HCT116 (cell line): Measurements from ENCODE around the gene RASAL2. TPM values are rescaled to one million over a fixed set of nuclear protein-coding genes. Genes with fewer than 3 reads are reported as not detected.

Source experiments
- ATAC-seq: fragments of 200-7000 bp; cut with Tn5 transposase; 2 replicates; pipeline ENCODE4 v1.9.1; 2020; ENCODE audit warnings: mild to moderate bottlenecking, moderate library complexity
- BruUV-seq: library from RNA; stranded (reverse); fragments of 400-500 nt; replicated peaks from 2 replicates; lab custom pipeline; 2021; lab: Mats Ljungman, UMichigan
- CTCF ChIA-PET: fragments of 300-600 bp; sonication (Branson Sonifier 250); formaldehyde crosslinking; loops from one replicate; lab custom pipeline; 2021; ENCODE audit warnings: antibody characterized with exemption; lab: Charles Lee
- POLR2A ChIA-PET: fragments of 300-600, 350-600 bp; sonication (Branson Sonifier 250); formaldehyde crosslinking; loops from one replicate; lab custom pipeline; 2021; ENCODE audit warnings: antibody characterized with exemption; lab: Charles Lee
- RAD21 ChIA-PET, 2 experiments: fragments of 300-600 bp; sonication (Branson Sonifier 250); formaldehyde crosslinking; loops; one replicate each; lab custom pipeline; 2023; ENCODE audit warnings: low total read pairs in 2 of 2; ENCODE audit not compliant: uncharacterized antibody in 2 of 2, unreplicated experiment in 2 of 2, low non-redundant PET in 1 of 2; lab: Charles Lee
- DNase-seq: peaks from one replicate; pipeline ENCODE4 v3.0.0-alpha.2; 2010; ENCODE audit warnings: low read depth, low spot score
- H2AFZ ChIP-seq: fragments of 200-600 bp; shearing (Covaris generic), sonication (generic); 2 replicates; pipeline ENCODE4 v1.6.1; 2017; ENCODE audit warnings: low read depth, mixed run types, mixed read lengths, antibody characterized with exemption, low read length; ENCODE audit not compliant: poor library complexity, severe bottlenecking
- H3K27ac ChIP-seq: 2 replicates; pipeline ENCODE4 v1.5.1; 2012; ENCODE audit warnings: low read depth, low read length
- H3K27me3 ChIP-seq: fragments of 200-600 bp; sonication (generic); 2 replicates; pipeline ENCODE4 v1.6.1; 2016; ENCODE audit warnings: mixed run types, low read length, mixed read lengths; ENCODE audit not compliant: insufficient read depth
- H3K36me3 ChIP-seq, 2 experiments: fragments of 200-500 bp in 1 of 2; fragments of 200-600 bp in 1 of 2; sonication (Bioruptor generic) in 1 of 2; sonication (generic) in 1 of 2; 2 replicates each; pipeline versions ENCODE4 v1.5.1 to v1.6.1; 2014 to 2016; ENCODE audit warnings: low read length in 2 of 2, inconsistent platforms in 1 of 2, mixed read lengths in 1 of 2, mixed run types in 1 of 2; ENCODE audit not compliant: insufficient read depth in 2 of 2, control insufficient read depth in 1 of 2
- H3K4me1 ChIP-seq, 2 experiments: fragments of 200-600 bp in 1 of 2; sonication (generic) in 1 of 2; 2 replicates each; pipeline versions ENCODE4 v1.5.1 to v1.6.1; 2012 to 2017; ENCODE audit warnings: low read length in 2 of 2, inconsistent platforms in 1 of 2, mild to moderate bottlenecking in 1 of 2, mixed read lengths in 1 of 2, mixed run types in 1 of 2, moderate library complexity in 1 of 2; ENCODE audit not compliant: insufficient read depth in 2 of 2, control insufficient read depth in 1 of 2
- H3K4me2 ChIP-seq: fragments of 200-600 bp; sonication (generic); 2 replicates; pipeline ENCODE4 v1.6.1; 2017; ENCODE audit warnings: mixed run types, low read length, mixed read lengths
- H3K4me3 ChIP-seq, 2 experiments: fragments of 200-600 bp in 1 of 2; sonication (generic) in 1 of 2; replicated peaks in 1 of 2; 2 replicates each; pipeline ENCODE4 v1.5.1; 2011 to 2016; ENCODE audit warnings: low read length in 2 of 2, control low read depth in 1 of 2, low read depth in 1 of 2, mild to moderate bottlenecking in 1 of 2, mixed read lengths in 1 of 2, mixed run types in 1 of 2
- H3K79me2 ChIP-seq: fragments of 200-600 bp; sonication (generic); 2 replicates; pipeline ENCODE4 v1.6.1; 2017; ENCODE audit warnings: mild to moderate bottlenecking, mixed run types, low read length, moderate library complexity, mixed read lengths; ENCODE audit not compliant: insufficient read depth
- H3K9ac ChIP-seq: fragments of 200-600 bp; sonication (generic); 2 replicates; pipeline ENCODE4 v1.6.1; 2016; ENCODE audit warnings: low read length, mixed read lengths
- H3K9me2 ChIP-seq: fragments of 200-600 bp; sonication (generic), shearing (Covaris generic); 2 replicates; pipeline ENCODE4 v1.6.1; 2017; ENCODE audit warnings: mixed run types, mild to moderate bottlenecking, moderate library complexity; ENCODE audit not compliant: insufficient read depth
- H3K9me3 ChIP-seq, 2 experiments: fragments of 200-500 bp in 1 of 2; fragments of 200-600 bp in 1 of 2; sonication (Bioruptor generic) in 1 of 2; sonication (generic) in 1 of 2; 2 replicates each; pipeline ENCODE4 v1.6.1; 2014 to 2017; ENCODE audit warnings: low read length in 2 of 2, mixed read lengths in 2 of 2, inconsistent platforms in 1 of 2, low read depth in 1 of 2, mild to moderate bottlenecking in 1 of 2, mixed run types in 1 of 2, moderate library complexity in 1 of 2; ENCODE audit not compliant: control insufficient read depth in 1 of 2, insufficient read depth in 1 of 2
- H4K20me1 ChIP-seq: fragments of 200-600 bp; sonication (generic), shearing (Covaris generic); 2 replicates; pipeline ENCODE4 v1.6.1; 2017; ENCODE audit warnings: mixed run types, mild to moderate bottlenecking, moderate library complexity; ENCODE audit not compliant: insufficient read depth
- CEBPB ChIP-seq: IDR thresholded peaks from 2 replicates; pipeline ENCODE4 v1.6.1; 2012; ENCODE audit warnings: low read depth
- EGR1 ChIP-seq: IDR thresholded peaks from 2 replicates; pipeline ENCODE4 v1.6.1; 2012; ENCODE audit warnings: low read depth
- ELF1 ChIP-seq: IDR thresholded peaks from 2 replicates; pipeline ENCODE4 v1.6.1; 2012; ENCODE audit warnings: low read depth, borderline replicate concordance
- EZH2 ChIP-seq: fragments of 200-600 bp; sonication (generic); IDR thresholded peaks from 2 replicates; pipeline ENCODE4 v1.6.1; 2017; ENCODE audit warnings: antibody characterized with exemption, mixed run types
- SP1 ChIP-seq: IDR thresholded peaks from 2 replicates; pipeline ENCODE4 v1.6.1; 2012; ENCODE audit warnings: low read depth
- SRF ChIP-seq: IDR thresholded peaks from 2 replicates; pipeline ENCODE4 v1.6.1; 2012; ENCODE audit warnings: low read depth
- ZFX ChIP-seq: fragments of 450-650 bp; IDR thresholded peaks from 2 replicates; pipeline ENCODE4 v1.6.1; 2017
- intact Hi-C: fragments of 100-400 bp; cut with micrococcal nuclease; formaldehyde crosslinking; loops from 2 replicates; pipeline ENCODE4 v1.10.0; 2022
- total RNA-seq: library from RNA; stranded (reverse); gene quantifications from one replicate; pipeline ENCODE4 v1.2.1, GENCODE V29; 2021; ENCODE audit not compliant: unreplicated experiment
- TF ChIP-seq, protein P1 (sequence below), 3 experiments: fragments of 200-600 bp in 1 of 3; sonication (generic) in 1 of 3; IDR thresholded peaks in 2 of 3; conservative IDR thresholded peaks in 1 of 3; 2 replicates each; pipeline ENCODE4 v1.5.1; 2012 to 2017; ENCODE audit warnings: low read depth in 2 of 3, low read length in 2 of 3, antibody characterized with exemption in 1 of 3, borderline replicate concordance in 1 of 3, control low read depth in 1 of 3, mild to moderate bottlenecking in 1 of 3, mixed read lengths in 1 of 3, mixed run types in 1 of 3, moderate library complexity in 1 of 3; ENCODE audit not compliant: insufficient read depth in 1 of 3

The RASAL2 gene
- total RNA-seq, 1 experiment from 2014 or later: 11.7 TPM

DNA sequence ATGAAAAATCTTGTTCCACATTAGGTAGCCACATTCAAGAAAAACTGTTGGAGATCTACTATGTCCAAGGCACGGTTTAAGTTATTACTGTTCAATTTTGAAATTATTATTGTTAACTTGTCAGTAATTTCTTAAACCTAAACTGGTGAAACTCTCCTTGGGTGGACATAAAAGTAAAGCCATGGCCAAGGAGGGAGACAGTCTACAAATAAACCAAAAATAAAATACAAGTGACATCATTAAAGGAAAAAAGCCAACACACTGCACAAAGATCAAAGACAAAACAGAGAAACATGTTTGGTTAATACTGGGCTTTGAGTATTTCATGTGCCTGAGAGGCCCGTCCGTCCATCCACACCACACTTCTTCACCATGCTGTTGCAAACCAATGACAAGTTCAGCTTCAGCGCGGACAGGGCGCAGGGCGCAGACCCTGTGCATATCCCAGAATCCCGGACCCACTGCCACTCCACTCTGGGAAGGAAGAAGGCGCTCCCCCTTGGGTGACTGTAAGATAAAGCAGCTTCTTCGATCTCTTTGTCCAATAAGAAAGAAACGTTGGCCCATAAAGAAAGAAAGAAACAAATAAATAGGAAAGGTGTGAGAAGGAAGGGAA lies 918 bp upstream of the RASAL2 start:
- Histone ChIP-seq H3K79me2 (peaks cover 36% of the 10 kb centered on the region), H3K27ac (peak overlapping the region; percentile 37; the same call in 1 of the 2 replicates), H3K36me3 (peaks cover 0 to 4% of the 10 kb centered on the region in 2 experiments; a peak in 1 of 4 replicates), H3K9me2 (no peaks in the 10 kb centered on the region), H3K9me3 (no peaks in the 10 kb centered on the region), H2AFZ (peak overlapping the region; percentile 53), H3K27me3 (no peaks in the 10 kb centered on the region), H3K4me1 (peaks cover 12 to 29% of the 10 kb centered on the region in 2 experiments), H3K4me3 (peak overlapping the region; percentile 68 to 72), H3K9ac (peak overlapping the region; percentile 73), H3K4me2 (peak overlapping the region; percentile 98), H4K20me1 (no peaks in the 10 kb centered on the region)
- BruUV-seq: TSS peak; percentile 87
- ChIA-PET POLR2A (no interaction called here), CTCF (no interaction called here), RAD21 (no interaction called here)
- TF ChIP-seq ELF1: no peak
- TF ChIP-seq SP1: no peak
- no peak for TF ChIP-seq EGR1
- TF ChIP-seq, protein P1, sequence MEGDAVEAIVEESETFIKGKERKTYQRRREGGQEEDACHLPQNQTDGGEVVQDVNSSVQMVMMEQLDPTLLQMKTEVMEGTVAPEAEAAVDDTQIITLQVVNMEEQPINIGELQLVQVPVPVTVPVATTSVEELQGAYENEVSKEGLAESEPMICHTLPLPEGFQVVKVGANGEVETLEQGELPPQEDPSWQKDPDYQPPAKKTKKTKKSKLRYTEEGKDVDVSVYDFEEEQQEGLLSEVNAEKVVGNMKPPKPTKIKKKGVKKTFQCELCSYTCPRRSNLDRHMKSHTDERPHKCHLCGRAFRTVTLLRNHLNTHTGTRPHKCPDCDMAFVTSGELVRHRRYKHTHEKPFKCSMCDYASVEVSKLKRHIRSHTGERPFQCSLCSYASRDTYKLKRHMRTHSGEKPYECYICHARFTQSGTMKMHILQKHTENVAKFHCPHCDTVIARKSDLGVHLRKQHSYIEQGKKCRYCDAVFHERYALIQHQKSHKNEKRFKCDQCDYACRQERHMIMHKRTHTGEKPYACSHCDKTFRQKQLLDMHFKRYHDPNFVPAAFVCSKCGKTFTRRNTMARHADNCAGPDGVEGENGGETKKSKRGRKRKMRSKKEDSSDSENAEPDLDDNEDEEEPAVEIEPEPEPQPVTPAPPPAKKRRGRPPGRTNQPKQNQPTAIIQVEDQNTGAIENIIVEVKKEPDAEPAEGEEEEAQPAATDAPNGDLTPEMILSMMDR (IDR thresholded peaks at IDR 0.05 in 2 of 3, conservative IDR thresholded peaks at IDR 0.05 in 1 of 3; ENCODE audit: borderline replicate concordance in 1 of 3, insufficient read depth in 1 of 3, low read depth in 2 of 3, low read length in 2 of 3): peak in 2 of 3 experiments; percentile 10 to 13; a peak in 1 of 6 replicates
- TF ChIP-seq EZH2: no peak
- no peak for TF ChIP-seq ZFX
- no peak for TF ChIP-seq CEBPB
- TF ChIP-seq SRF: no peak
- peak; percentile 59 for ATAC-seq
- intact Hi-C loops: loop anchor here (5.0 kb wide), 1 partner anchor 144 kb away; no protein-coding TSS in a partner anchor
- DNase-seq: no peak
